ENCODE measurements around the gene CCDC59. TPM values are rescaled to one million over a fixed set of nuclear protein-coding genes. Genes with fewer than 3 reads are reported as not detected.

CCDC59 gene, protein sequence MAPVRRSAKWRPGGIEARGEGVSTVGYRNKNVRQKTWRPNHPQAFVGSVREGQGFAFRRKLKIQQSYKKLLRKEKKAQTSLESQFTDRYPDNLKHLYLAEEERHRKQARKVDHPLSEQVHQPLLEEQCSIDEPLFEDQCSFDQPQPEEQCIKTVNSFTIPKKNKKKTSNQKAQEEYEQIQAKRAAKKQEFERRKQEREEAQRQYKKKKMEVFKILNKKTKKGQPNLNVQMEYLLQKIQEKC
- 63.5 and 66.9 TPM in 2 replicates for total RNA-seq

GRCh38 chr12:82358200-82359114 is at the start of gene CCDC59, which contains the start of gene METTL25:
TSS of gene CCDC59 (minus strand) at chr12:82358387. CDS start at chr12:82358376, 11 bp downstream.
TSS of gene METTL25 (plus strand) at chr12:82358529. CDS start at chr12:82358566, 37 bp downstream.

Other genes starting within 250 kb of the CCDC59 start
- gene METTL25, start 142 bp upstream of the CCDC59 start, total RNA-seq: 3.9 and 11.2 TPM in 2 replicates